HG02759 (cell line): ENCODE measurements around the gene DOK5.
"Not testable (repeated sequence)": the region's sequence is repeated elsewhere in the genome, so short reads cannot be mapped to it uniquely, and the experiment has no call there.

Experiments used
- ATAC-seq: cut with Tn5 transposase; IDR thresholded peaks from one replicate; pipeline ENCODE4 v1.9.1; 2021; ENCODE audit warnings: mild to moderate bottlenecking, moderate library complexity; ENCODE audit not compliant: unreplicated experiment

Gene DOK5

GRCh38 chr20:54475334-54476168 is at the start of gene DOK5:
Gene DOK5 (plus strand): TSS chr20:54475593. CDS start chr20:54475947, 354 bp downstream.
- ATAC-seq: no peak

DNA sequence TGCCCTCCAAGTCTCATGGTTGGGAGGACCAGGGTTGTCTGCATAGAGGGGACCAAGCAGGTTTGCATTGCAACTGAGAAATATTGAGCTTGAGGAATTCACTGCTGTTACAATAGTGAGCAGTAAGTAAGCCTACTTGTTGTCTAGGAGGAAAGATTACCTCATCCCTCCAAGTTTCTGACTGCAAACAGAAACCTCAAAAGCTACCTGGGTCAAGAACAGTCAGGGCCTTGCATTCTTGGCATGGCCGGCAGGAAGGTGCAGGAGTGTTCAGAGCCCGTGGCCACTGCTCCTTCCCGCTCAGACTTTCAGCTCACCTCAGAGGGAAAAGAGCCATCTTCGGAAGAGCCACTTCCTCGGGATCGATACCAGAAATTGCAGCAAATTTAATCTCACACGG is 46.0 kb upstream of the DOK5 start:
- no peak for ATAC-seq

- ATAC-seq: no peak
Measured at GRCh38 chr20:54431156-54431944, 44.0 kb upstream of the DOK5 start.

GRCh38 chr20:54432966-54433365 is 42.4 kb upstream of the DOK5 start:
- no peak for ATAC-seq

GRCh38 chr20:54433636-54434035 is 41.8 kb upstream of the DOK5 start:
- no peak for ATAC-seq

- ATAC-seq: no peak
Measured at GRCh38 chr20:54434196-54434595, 41.2 kb upstream of the DOK5 start.

DNA sequence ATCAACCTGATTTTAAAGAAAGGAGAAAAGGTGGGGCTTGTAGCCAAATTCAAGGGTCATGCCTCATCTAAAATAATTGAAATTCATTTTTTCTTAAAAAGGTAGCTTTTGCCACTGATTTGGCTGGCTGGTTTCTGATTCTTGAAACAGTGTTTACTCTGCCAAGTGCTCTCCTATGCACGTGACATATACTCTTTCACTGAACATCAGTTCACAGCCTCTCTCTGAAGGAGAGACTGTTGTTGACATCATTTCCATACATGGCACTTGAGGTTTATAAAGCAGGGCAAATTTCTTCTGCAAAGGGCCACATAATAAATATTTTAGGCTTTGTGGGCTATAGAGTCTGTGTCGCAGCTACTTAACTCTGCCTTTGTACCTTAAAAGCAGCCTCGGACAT is 40.4 kb upstream of the DOK5 start:
- ATAC-seq: no peak

- ATAC-seq: not testable (repeated sequence)
Measured at GRCh38 chr20:54436410-54436809, 39.0 kb upstream of the DOK5 start.

- no peak for ATAC-seq
Measured at GRCh38 chr20:54438166-54438565, 37.2 kb upstream of the DOK5 start.

GRCh38 chr20:54450207-54450606 is 25.2 kb upstream of the DOK5 start:
- no peak for ATAC-seq

DNA sequence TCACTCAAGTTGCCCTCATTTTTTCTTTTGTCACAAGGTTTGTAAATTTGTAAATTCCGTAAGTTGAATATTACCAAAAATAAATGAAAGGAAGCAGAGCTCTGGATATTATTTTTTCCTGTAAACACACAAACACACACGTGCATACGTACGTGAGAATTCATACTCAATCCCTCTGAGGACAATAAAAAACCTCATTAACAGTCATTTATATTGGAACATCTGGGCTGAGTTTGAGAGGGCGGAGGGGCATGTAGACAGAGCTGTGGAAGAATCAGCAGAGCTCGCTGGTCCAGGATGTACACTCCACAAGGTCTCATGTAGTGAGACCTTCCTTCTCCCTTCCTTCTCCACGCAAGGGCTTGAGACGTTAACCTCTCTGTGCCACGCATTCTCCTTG is 24.2 kb upstream of the DOK5 start:
- no peak for ATAC-seq

GRCh38 chr20:54452277-54452676 is 23.1 kb upstream of the DOK5 start:
- no peak for ATAC-seq

DNA sequence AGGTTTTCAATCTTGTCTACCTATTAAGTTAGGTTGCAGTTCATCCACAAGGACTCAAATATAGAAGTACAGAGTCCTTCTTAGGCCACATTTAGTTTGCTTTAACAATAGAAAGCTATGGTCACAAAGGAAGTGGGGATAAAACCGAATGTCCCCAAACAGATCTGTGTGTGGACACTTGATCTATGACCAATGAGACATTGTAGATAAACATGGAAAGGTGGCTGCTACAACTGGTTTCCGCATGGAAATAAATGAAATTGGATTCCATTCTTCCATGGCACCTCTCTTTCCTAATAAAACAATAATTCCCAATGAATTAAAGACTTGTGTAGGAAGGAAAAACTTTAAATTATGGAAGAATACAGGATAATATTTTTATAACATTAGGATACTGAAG is 20.4 kb upstream of the DOK5 start:
- no peak for ATAC-seq

DNA sequence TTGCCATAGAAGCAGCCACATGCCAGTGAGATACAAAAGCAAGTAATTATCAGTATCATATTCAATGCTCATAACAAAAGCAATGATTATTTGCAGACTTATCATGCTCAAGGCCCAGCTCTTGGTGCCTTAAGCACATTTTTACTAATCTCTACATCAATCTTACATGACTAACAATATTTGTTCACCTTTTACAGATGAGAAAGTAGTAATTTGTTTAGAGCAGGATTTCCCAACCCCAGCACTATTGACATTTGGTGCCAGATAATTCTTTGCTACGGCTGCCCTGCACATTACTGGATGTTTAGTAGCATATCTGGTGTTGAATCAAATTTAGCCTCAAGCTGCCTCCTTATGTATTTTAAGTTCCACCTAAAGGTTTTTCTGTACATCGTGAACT is 19.0 kb upstream of the DOK5 start:
- ATAC-seq: no peak

DNA sequence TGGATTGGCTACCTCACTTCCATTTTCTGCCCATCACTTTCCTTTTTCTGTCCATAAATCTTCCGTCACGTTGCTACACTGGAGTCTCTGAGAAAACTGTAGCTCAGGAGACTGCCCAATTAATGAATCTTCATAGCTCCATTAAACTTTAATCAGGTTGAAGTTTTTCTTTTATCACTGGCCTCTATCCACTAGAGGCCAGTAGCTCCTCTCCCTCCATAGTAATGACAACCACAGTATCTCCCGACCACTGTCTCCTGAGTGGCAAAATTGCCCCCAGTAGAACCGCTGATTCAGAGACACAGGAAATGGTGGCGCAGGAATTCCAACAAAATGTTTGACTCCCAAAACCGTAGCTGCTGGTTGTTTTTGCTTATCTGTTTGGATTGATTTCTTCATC is 18.4 kb upstream of the DOK5 start:
- ATAC-seq: no peak

- ATAC-seq: no peak
Measured at GRCh38 chr20:54458219-54458618, 17.2 kb upstream of the DOK5 start.

GRCh38 chr20:54459279-54459678 is 16.1 kb upstream of the DOK5 start:
- ATAC-seq: no peak

- ATAC-seq: no peak
Measured at GRCh38 chr20:54464003-54464402, 11.4 kb upstream of the DOK5 start.

- ATAC-seq: no peak
Measured at GRCh38 chr20:54466127-54466526, 9.3 kb upstream of the DOK5 start.

GRCh38 chr20:54467622-54468021 is 7.8 kb upstream of the DOK5 start:
- no peak for ATAC-seq

DNA sequence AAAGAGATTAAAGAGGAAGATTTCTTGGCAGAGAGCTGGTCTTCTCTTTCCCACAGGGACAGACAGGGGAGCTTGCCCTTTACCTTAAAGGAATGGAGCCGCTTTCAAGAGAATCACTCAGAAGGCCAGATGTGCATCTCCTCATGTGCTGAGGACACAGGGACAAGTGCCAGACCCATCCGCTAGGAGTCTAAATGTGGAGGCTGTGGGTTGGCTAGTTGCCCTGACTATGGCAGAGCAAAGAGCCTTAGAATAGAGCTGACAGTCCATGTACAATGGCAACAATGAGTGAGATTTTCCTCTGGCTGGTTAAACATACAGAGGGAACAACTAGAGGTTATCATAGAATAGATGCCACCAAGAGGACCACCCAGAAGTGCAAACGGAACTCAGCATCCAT is 7.3 kb upstream of the DOK5 start:
- no peak for ATAC-seq

- no peak for ATAC-seq
Measured at GRCh38 chr20:54469293-54469692, 6.1 kb upstream of the DOK5 start.
